Measurements from ENCODE around the gene CACNA1C. TPM values are rescaled to one million over a fixed set of nuclear protein-coding genes. Genes with fewer than 3 reads are reported as not detected.

CACNA1C gene
- polyA plus RNA-seq, 1 of the 3 experiments (the other 2 are of a cell fraction), result 1.5 TPM

DNA sequence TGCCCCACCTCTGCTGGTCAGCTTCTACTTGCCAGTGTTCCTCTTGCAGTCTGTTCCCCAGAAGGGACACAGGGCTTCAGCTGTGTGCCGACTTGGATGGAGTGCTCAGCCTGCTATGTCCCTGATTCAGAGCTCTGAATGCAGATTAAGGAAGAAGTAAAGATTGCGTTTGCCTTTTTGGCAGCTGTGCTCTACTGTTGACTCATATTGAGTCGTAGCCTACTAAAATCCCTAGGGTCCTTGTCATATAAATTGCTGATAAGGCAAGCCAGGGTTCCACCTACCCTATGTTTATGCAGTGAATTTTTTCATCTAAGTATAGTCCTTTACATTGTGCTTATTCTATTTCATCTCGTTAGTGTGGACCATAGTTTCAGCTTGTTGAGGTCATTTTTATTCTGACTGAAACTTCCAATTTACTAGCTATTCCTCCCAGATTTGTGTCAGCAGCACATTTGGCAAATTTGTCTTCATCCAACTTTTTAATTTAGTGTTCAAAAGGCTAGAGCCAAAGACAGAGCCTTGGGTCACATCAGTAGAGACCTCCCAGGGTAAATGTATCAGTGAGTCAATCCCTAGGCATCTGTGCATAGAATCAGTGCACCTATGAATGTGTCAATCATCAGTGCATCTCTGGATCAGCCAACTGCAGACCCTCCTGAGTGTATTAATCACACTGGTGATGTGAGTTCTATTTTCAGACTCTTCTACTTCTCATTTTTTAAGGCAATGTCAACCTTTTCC, 31.9 kb downstream of the CACNA1C start (continued):
- TF ChIP-seq, protein P1, sequence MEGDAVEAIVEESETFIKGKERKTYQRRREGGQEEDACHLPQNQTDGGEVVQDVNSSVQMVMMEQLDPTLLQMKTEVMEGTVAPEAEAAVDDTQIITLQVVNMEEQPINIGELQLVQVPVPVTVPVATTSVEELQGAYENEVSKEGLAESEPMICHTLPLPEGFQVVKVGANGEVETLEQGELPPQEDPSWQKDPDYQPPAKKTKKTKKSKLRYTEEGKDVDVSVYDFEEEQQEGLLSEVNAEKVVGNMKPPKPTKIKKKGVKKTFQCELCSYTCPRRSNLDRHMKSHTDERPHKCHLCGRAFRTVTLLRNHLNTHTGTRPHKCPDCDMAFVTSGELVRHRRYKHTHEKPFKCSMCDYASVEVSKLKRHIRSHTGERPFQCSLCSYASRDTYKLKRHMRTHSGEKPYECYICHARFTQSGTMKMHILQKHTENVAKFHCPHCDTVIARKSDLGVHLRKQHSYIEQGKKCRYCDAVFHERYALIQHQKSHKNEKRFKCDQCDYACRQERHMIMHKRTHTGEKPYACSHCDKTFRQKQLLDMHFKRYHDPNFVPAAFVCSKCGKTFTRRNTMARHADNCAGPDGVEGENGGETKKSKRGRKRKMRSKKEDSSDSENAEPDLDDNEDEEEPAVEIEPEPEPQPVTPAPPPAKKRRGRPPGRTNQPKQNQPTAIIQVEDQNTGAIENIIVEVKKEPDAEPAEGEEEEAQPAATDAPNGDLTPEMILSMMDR (IDR thresholded peaks at IDR 0.05), result no peak
- TF ChIP-seq, protein P2, sequence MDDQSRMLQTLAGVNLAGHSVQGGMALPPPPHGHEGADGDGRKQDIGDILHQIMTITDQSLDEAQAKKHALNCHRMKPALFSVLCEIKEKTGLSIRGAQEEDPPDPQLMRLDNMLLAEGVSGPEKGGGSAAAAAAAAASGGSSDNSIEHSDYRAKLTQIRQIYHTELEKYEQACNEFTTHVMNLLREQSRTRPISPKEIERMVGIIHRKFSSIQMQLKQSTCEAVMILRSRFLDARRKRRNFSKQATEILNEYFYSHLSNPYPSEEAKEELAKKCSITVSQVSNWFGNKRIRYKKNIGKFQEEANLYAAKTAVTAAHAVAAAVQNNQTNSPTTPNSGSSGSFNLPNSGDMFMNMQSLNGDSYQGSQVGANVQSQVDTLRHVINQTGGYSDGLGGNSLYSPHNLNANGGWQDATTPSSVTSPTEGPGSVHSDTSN (IDR thresholded peaks at IDR 0.05), result peak; percentile 38
- TF ChIP-seq EP300 (IDR thresholded peaks at IDR 0.05; ENCODE audit: borderline replicate concordance in 1 of 2, low read depth in 1 of 2, low read length in 1 of 2) (no peak), FOSL2 (IDR thresholded peaks at IDR 0.05; ENCODE audit: borderline replicate concordance, low read depth) (0 out of 2 replicates have a peak, but pooled peaks have one; percentile 14), NRF1 (IDR thresholded peaks at IDR 0.05; ENCODE audit: low read depth, low read length) (no peak), RCOR1 (IDR thresholded peaks at IDR 0.05; ENCODE audit: low read length) (no peak), TAF1 (IDR thresholded peaks at IDR 0.05; ENCODE audit: borderline replicate concordance, low read depth, low read length) (no peak), FOXJ3 (CRISPR knock-in tag; IDR thresholded peaks at IDR 0.05) (no peak)

- no peak overlapping the region for H3K27ac ChIP-seq (ENCODE audit: low read depth in 2 of 2, low read length in 1 of 2)
- ChIA-PET CTCF (interaction anchor here (1.0 kb wide), 1 partner anchor 53 kb away, joined by 3 read pairs; no protein-coding TSS in a partner anchor), POLR2A (no interaction called here)
- no peaks in the 10 kb centered on the region for H3K36me3 ChIP-seq (replicated peaks in 1 of 2; ENCODE audit: control insufficient read depth in 1 of 2, insufficient read depth in 2 of 2, low read length in 1 of 2)
- no peaks in the 10 kb centered on the region for H3K9me3 ChIP-seq
- TF ChIP-seq TCF12 (IDR thresholded peaks at IDR 0.05), result no peak
- TF ChIP-seq FOXM1 (IDR thresholded peaks at IDR 0.05; ENCODE audit: low read depth), result no peak
- no peak for TF ChIP-seq MXI1 (IDR thresholded peaks at IDR 0.05; ENCODE audit: low read depth, low read length)
- no peak for TF ChIP-seq YY1 (IDR thresholded peaks at IDR 0.05; ENCODE audit: low read depth)
- TF ChIP-seq, protein P3, sequence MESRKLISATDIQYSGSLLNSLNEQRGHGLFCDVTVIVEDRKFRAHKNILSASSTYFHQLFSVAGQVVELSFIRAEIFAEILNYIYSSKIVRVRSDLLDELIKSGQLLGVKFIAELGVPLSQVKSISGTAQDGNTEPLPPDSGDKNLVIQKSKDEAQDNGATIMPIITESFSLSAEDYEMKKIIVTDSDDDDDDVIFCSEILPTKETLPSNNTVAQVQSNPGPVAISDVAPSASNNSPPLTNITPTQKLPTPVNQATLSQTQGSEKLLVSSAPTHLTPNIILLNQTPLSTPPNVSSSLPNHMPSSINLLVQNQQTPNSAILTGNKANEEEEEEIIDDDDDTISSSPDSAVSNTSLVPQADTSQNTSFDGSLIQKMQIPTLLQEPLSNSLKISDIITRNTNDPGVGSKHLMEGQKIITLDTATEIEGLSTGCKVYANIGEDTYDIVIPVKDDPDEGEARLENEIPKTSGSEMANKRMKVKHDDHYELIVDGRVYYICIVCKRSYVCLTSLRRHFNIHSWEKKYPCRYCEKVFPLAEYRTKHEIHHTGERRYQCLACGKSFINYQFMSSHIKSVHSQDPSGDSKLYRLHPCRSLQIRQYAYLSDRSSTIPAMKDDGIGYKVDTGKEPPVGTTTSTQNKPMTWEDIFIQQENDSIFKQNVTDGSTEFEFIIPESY (IDR thresholded peaks at IDR 0.05; ENCODE audit: borderline replicate concordance, low read depth), result no peak
- TF ChIP-seq MAX (IDR thresholded peaks at IDR 0.05; ENCODE audit: low read depth), result no peak
- no peak for TF ChIP-seq RAD21 (IDR thresholded peaks at IDR 0.05; ENCODE audit: low read length)
- TF ChIP-seq, protein P2 (IDR thresholded peaks at IDR 0.05), result no peak
- no peak for TF ChIP-seq TEAD4 (IDR thresholded peaks at IDR 0.05; ENCODE audit: borderline replicate concordance, insufficient read depth)
- TF ChIP-seq, protein P4, sequence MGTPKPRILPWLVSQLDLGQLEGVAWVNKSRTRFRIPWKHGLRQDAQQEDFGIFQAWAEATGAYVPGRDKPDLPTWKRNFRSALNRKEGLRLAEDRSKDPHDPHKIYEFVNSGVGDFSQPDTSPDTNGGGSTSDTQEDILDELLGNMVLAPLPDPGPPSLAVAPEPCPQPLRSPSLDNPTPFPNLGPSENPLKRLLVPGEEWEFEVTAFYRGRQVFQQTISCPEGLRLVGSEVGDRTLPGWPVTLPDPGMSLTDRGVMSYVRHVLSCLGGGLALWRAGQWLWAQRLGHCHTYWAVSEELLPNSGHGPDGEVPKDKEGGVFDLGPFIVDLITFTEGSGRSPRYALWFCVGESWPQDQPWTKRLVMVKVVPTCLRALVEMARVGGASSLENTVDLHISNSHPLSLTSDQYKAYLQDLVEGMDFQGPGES (IDR thresholded peaks at IDR 0.05; ENCODE audit: low read depth, low read length), result no peak
- no peak for DNase-seq
- H3K27me3 ChIP-seq (ENCODE audit: insufficient read depth), result no peaks in the 10 kb centered on the region
- no peaks in the 10 kb centered on the region for H3K9me2 ChIP-seq
- peaks cover 6 to 13% of the 10 kb centered on the region in 2 experiments; a peak in 2 of 4 replicates for H3K4me1 ChIP-seq (ENCODE audit: control insufficient read depth in 1 of 2, insufficient read depth in 2 of 2, low read depth in 1 of 2, low read length in 1 of 2)
- H3K9ac ChIP-seq, result no peak overlapping the region
- no peak overlapping the region for H3K4me3 ChIP-seq (ENCODE audit: low read depth in 2 of 2, low read length in 1 of 2)
- H3F3A ChIP-seq (replicated peaks; ENCODE audit: insufficient read depth), result no peaks in the 10 kb centered on the region
- H2AFZ ChIP-seq (ENCODE audit: low read depth), result no peak overlapping the region
- H3K79me2 ChIP-seq (ENCODE audit: insufficient read depth), result peaks cover 5% of the 10 kb centered on the region; the same call in 1 of the 2 replicates
- H4K20me1 ChIP-seq (ENCODE audit: insufficient read depth), result no peaks in the 10 kb centered on the region
- 57% methylated on average over 5 of the region's 5 CpGs for WGBS (ENCODE audit: low lambda C conversion rate)
- H3K4me2 ChIP-seq, result no peak overlapping the region
These were observed 39.6 kb downstream of the CACNA1C start for GRCh38 chr12:2092354-2092753.
